HepG2 (cell line): ENCODE measurements around the gene SLC22A15. TPM values are rescaled to one million over a fixed set of nuclear protein-coding genes. Genes with fewer than 3 reads are reported as not detected.
A peak's percentile ranks its signal among the peaks of the same experiment; 100 is the strongest.

Source experiments
- ATAC-seq: fragments of 200-7000 bp; cut with Tn5 transposase; 3 replicates; pipeline ENCODE4 v1.9.1; 2020; ENCODE audit warnings: mild to moderate bottlenecking, moderate library complexity
- BruUV-seq: library from RNA; stranded (reverse); fragments of 400-500 nt; replicated peaks from 2 replicates; lab custom pipeline; 2021; lab: Mats Ljungman, UMichigan
- CTCF ChIA-PET: fragments of 300-600 bp; formaldehyde crosslinking; extraction: SDS; loops from one replicate; lab custom pipeline; 2021; ENCODE audit warnings: low total read pairs, inconsistent platforms, low intra/inter-chr PET ratio; lab: Yijun Ruan, JAX
- POLR2A ChIA-PET: fragments of 350-600 bp; sonication (Branson Sonifier 250); formaldehyde crosslinking; loops from one replicate; lab custom pipeline; 2020; ENCODE audit warnings: antibody characterized with exemption, inconsistent platforms; lab: Yijun Ruan, JAX
- DNase-seq: peaks from one replicate; pipeline ENCODE4 v3.0.0-alpha.2; 2015; ENCODE audit warnings: low spot score
- FAIRE-seq: peaks from 3 replicates; lab custom pipeline; 2011; peaks lifted over from hg19 to GRCh38; lab: Jason Lieb, UNC
- H2AFZ ChIP-seq: one replicate; pipeline ENCODE4 v1.6.1; 2011; ENCODE audit warnings: low read length, inconsistent platforms
- H3K27ac ChIP-seq: fragments of 300-600 bp; 3 replicates; pipeline ENCODE4 v1.8.0; 2011; ENCODE audit warnings: mixed run types, mild to moderate bottlenecking, mixed read lengths, low read length, inconsistent platforms; ENCODE audit not compliant: insufficient read depth; ENCODE audit errors: extremely low read length
- H3K27me3 ChIP-seq, 2 experiments: fragments of 200-600 bp in 1 of 2; 2 replicates in 1 of 2; 3 replicates in 1 of 2; pipeline versions ENCODE4 v1.6.0 to v1.8.0; 2011; ENCODE audit warnings: low read length in 2 of 2, mild to moderate bottlenecking in 2 of 2, moderate library complexity in 2 of 2, inconsistent platforms in 1 of 2; ENCODE audit not compliant: insufficient read depth in 2 of 2, control insufficient read depth in 1 of 2
- H3K36me3 ChIP-seq, 2 experiments: fragments of 200-600 bp in 1 of 2; replicated peaks in 1 of 2; 2 replicates in 1 of 2; 3 replicates in 1 of 2; pipeline versions ENCODE4 v1.5.1 to v1.8.0; 2011; ENCODE audit warnings: low read length in 2 of 2, inconsistent platforms in 1 of 2; ENCODE audit not compliant: insufficient read depth in 2 of 2, control insufficient read depth in 1 of 2
- H3K4me1 ChIP-seq: 2 replicates; pipeline ENCODE4 v1.5.1; 2012; ENCODE audit warnings: low read length, inconsistent platforms; ENCODE audit not compliant: insufficient read depth
- H3K4me2 ChIP-seq: 2 replicates; pipeline ENCODE4 v1.6.0; 2011; ENCODE audit warnings: low read depth, low read length, inconsistent platforms
- H3K4me3 ChIP-seq, 3 experiments: fragments of 200-600 bp in 1 of 3; sonication (generic), shearing (Covaris generic) in 1 of 3; replicated peaks in 1 of 3; 2 replicates each; pipeline ENCODE4 v1.5.1; 2011 to 2016; ENCODE audit warnings: low read length in 3 of 3, inconsistent platforms in 2 of 3, low read depth in 2 of 3, mild to moderate bottlenecking in 2 of 3, control low read depth in 1 of 3, mixed read lengths in 1 of 3; ENCODE audit not compliant: insufficient read depth in 1 of 3
- H3K79me2 ChIP-seq: one replicate; pipeline ENCODE4 v1.6.1; 2011; ENCODE audit warnings: low read length, inconsistent platforms; ENCODE audit not compliant: insufficient read depth
- H3K9ac ChIP-seq: 2 replicates; pipeline ENCODE4 v1.6.0; 2011; ENCODE audit warnings: mild to moderate bottlenecking, low read depth, low read length, inconsistent platforms; ENCODE audit not compliant: insufficient read depth
- H3K9me3 ChIP-seq: 2 replicates; pipeline ENCODE4 v1.5.1; 2012; ENCODE audit warnings: mild to moderate bottlenecking, low read length
- H4K20me1 ChIP-seq: 2 replicates; pipeline ENCODE4 v1.6.0; 2011; ENCODE audit warnings: inconsistent platforms, mild to moderate bottlenecking, low read length, moderate library complexity; ENCODE audit not compliant: insufficient read depth
- AKAP8 ChIP-seq: sonication (generic); formaldehyde crosslinking; IDR thresholded peaks from 2 replicates; pipeline ENCODE4 v1.5.1; 2020; ENCODE audit warnings: mild to moderate bottlenecking, missing genetic modification reagents
- ATF5 ChIP-seq: sonication (generic); formaldehyde crosslinking; IDR thresholded peaks from 2 replicates; pipeline ENCODE4 v1.4.0; 2020; ENCODE audit warnings: mild to moderate bottlenecking, low read depth, missing genetic modification reagents
- BRCA1 ChIP-seq: sonication (generic); formaldehyde crosslinking; IDR thresholded peaks from 2 replicates; pipeline ENCODE4 v1.4.0; 2020; ENCODE audit warnings: missing genetic modification reagents
- FIP1L1 ChIP-seq: fragments of 200-400 bp; formaldehyde crosslinking; IDR thresholded peaks from 2 replicates; pipeline ENCODE4 v1.6.1; 2018; ENCODE audit warnings: low read depth, mild to moderate bottlenecking, low read length, moderate library complexity, borderline replicate concordance; ENCODE audit not compliant: insufficient read depth
- KLF9 ChIP-seq: IDR thresholded peaks from 2 replicates; pipeline ENCODE4 v1.6.1; 2016; ENCODE audit warnings: low read depth
- PHF21A ChIP-seq: sonication (generic); formaldehyde crosslinking; IDR thresholded peaks from 2 replicates; pipeline ENCODE4 v1.5.0; 2020; ENCODE audit warnings: mild to moderate bottlenecking, missing genetic modification reagents
- PREB ChIP-seq: sonication (generic); formaldehyde crosslinking; IDR thresholded peaks from 2 replicates; pipeline ENCODE4 v1.4.0; 2020; ENCODE audit warnings: missing genetic modification reagents
- ZBTB1 ChIP-seq: sonication (generic); formaldehyde crosslinking; IDR thresholded peaks from 2 replicates; pipeline ENCODE4 v1.4.0; 2020; ENCODE audit warnings: missing genetic modification reagents, borderline replicate concordance
- ZNF773 ChIP-seq: sonication (generic); formaldehyde crosslinking; IDR thresholded peaks from 2 replicates; pipeline ENCODE4 v1.4.0; 2020; ENCODE audit warnings: missing genetic modification reagents, borderline replicate concordance
- ZNF792 ChIP-seq: IDR thresholded peaks from 2 replicates; pipeline ENCODE4 v1.6.1; 2016
- WGBS: methylation state at CpG from one replicate; pipeline ENCODE4 v1.1.6; 2017; ENCODE audit warnings: low lambda C conversion rate; 5-methylcytosine and 5-hydroxymethylcytosine counted together
- in situ Hi-C: cut with HindIII; loops from 2 replicates; pipeline ENCODE4 v1.10.0; 2017; ENCODE audit warnings: low pct_unique_long_range_greater_than_20kb; ENCODE audit not compliant: extremely low pct_ligation_motif_present
- intact Hi-C: fragments of 100-400 bp; cut with micrococcal nuclease; formaldehyde crosslinking; loops from one replicate; pipeline ENCODE4 v1.10.0; 2022; ENCODE audit not compliant: unreplicated experiment
- polyA plus RNA-seq, 8 experiments: library from polyadenylated mRNA; depleted of rRNA in 3 of 8; stranded (reverse) in 7 of 8; unstranded in 1 of 8; fragments of >200 nt; fragmentation: Illumina TruSeq in 4 of 8; extraction: Trizol in 4 of 8; gene quantifications; 2 replicates each; pipeline versions ENCODE4 v1.2.1 to v1.2.3, GENCODE V29; 2011 to 2016; ENCODE audit warnings: low read depth in 4 of 8, missing spikeins in 1 of 8, mixed read lengths in 1 of 8; ENCODE audit not compliant: insufficient read depth in 1 of 8
- total RNA-seq, 5 experiments: library from RNA; depleted of rRNA; stranded (reverse); fragments of >200 nt; fragmentation: Illumina TruSeq; extraction: Trizol; gene quantifications; 2 replicates each; pipeline ENCODE4 v1.2.3, GENCODE V29; 2016; ENCODE audit warnings: low read depth in 1 of 5

SLC22A15 gene
- total and polyA plus RNA-seq, 2 of the 13 experiments (the other 11 are each of a cell fraction or from before 2014, with no cell fraction given): 0.24 to 1.7 TPM

GRCh38 chr1:116091083-116091482 is 114.8 kb downstream of the SLC22A15 start:
- Histone ChIP-seq H3K27ac (no peak overlapping the region), H2AFZ (no peak overlapping the region), H3K9ac (no peak overlapping the region), H3K4me3 (no peak overlapping the region), H3K36me3 (no peaks in the 10 kb centered on the region), H3K4me1 (peaks cover 2% of the 10 kb centered on the region), H3K27me3 (no peaks in the 10 kb centered on the region), H3K9me3 (peaks cover 17% of the 10 kb centered on the region), H3K4me2 (no peak overlapping the region), H4K20me1 (no peaks in the 10 kb centered on the region), H3K79me2 (no peaks in the 10 kb centered on the region)
- TF ChIP-seq AKAP8 (no peak), ZNF792 (peak; percentile 84; the same call in 1 of the 2 replicates)
- ChIA-PET CTCF (no interaction called here), POLR2A (no interaction called here)
- intact Hi-C loops: loop anchor here (10.0 kb wide), 1 partner anchor 56 kb away; no protein-coding TSS in a partner anchor
- 7% methylated on average over 1 of the region's 1 CpG for WGBS
- in situ Hi-C loops: no loop called here
- no peak for DNase-seq
- ATAC-seq: no peak
- FAIRE-seq: no peak
- no TSS peak for BruUV-seq

GRCh38 chr1:116092752-116093489 is 116.6 kb downstream of the SLC22A15 start:
- Histone ChIP-seq H3K9me3 (peaks cover 18% of the 10 kb centered on the region), H3K9ac (no peak overlapping the region), H3K4me3 (no peak overlapping the region), H3K27me3 (no peaks in the 10 kb centered on the region), H3K36me3 (no peaks in the 10 kb centered on the region), H3K27ac (no peak overlapping the region), H3K4me1 (peaks cover 9% of the 10 kb centered on the region), H4K20me1 (no peaks in the 10 kb centered on the region), H2AFZ (no peak overlapping the region), H3K4me2 (no peak overlapping the region), H3K79me2 (no peaks in the 10 kb centered on the region)
- ChIA-PET CTCF (no interaction called here), POLR2A (no interaction called here)
- intact Hi-C loops: loop anchor here (10.0 kb wide), 1 partner anchor 58 kb away; no protein-coding TSS in a partner anchor
- ATAC-seq: no peak
- no peak for FAIRE-seq
- 28% methylated on average over 2 of the region's 3 CpGs for WGBS
- no TSS peak for BruUV-seq
- no peak for TF ChIP-seq BRCA1
- TF ChIP-seq PREB (CRISPR knock-in tag): no peak
- no peak for TF ChIP-seq FIP1L1
- TF ChIP-seq ATF5 (CRISPR knock-in tag): no peak
- TF ChIP-seq KLF9 (CRISPR knock-in tag): no peak
- no peak for TF ChIP-seq ZNF773
- no peak for TF ChIP-seq ZBTB1 (CRISPR knock-in tag)
- no peak for TF ChIP-seq PHF21A (CRISPR knock-in tag)
- in situ Hi-C loops: no loop called here
- no peak for DNase-seq
